HG03025 (cell line): ENCODE data around the gene ALDH9A1.

Experiments used
- ATAC-seq: cut with Tn5 transposase; IDR thresholded peaks from one replicate; pipeline ENCODE4 v1.9.1; 2021; ENCODE audit warnings: mild to moderate bottlenecking, moderate library complexity; ENCODE audit not compliant: unreplicated experiment, low FRiP score

Gene ALDH9A1

DNA sequence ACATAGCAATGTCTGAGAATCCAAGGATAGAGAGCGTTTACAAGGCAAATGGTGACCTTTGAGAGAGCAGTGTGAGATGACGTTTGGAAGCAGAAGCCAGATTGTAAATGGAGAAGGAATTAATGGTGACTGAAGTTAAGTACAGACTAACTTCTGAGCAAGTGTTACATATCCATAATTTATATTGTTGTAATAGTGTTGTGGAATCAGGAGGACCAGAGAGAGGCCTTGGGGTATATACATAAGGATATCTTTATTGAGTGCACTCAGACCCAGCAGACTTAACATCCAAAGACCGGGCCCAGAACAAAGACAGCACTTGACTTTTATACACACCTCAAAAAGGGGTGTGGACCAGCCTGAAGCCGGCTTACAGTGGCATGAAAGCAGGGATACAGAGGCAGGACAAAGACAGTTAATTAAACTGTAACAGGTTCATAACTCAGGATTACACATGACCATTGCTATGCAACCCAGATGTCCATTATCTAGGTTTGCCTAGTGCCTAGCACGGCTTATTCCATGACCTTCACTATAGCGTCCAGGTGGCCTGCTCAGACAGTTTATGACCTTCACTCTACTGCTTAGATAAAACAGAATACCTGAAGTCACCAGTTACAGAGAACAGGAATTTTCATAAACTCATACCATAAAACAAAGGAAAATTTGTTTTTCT lies 70.1 kb downstream of the ALDH9A1 start:
- ATAC-seq = no peak

DNA sequence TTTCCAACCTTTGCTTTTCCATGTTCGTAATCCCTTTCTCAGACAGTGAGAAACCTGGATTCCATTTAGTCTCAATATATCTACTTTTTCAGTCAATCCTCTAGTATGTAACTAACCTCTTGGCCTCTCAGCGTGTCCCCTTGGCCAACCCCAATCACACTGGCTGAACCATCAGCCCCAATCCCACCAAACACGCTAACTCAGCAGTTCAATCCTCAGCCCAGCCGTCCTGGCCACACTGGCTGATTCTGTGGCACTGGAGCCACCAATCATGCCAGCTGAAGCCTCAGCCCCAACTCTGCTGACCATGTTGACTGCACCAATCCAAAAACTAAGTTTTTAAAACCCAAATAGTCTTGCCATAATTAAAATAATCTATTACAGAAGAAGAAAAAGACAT lies 73.9 kb downstream of the ALDH9A1 start:
- no peak for ATAC-seq

DNA sequence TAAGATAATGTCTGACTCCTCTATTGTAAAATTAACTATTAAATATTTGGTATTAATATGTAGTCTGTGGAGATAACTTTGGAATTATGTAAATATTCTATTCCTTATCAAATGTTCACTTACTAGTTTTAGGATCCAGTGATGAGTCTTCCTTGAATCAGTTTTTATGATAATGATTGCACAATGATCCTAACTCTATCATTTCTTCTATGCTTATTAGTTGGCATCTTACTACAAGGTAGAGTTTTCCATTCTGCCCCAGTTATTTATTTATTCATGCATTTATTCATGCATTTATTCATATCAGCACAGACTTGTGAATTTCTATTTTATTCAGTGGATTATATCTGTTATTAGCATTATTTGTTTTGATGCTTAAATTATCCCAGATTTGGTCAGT lies 74.7 kb downstream of the ALDH9A1 start:
- no peak for ATAC-seq

DNA sequence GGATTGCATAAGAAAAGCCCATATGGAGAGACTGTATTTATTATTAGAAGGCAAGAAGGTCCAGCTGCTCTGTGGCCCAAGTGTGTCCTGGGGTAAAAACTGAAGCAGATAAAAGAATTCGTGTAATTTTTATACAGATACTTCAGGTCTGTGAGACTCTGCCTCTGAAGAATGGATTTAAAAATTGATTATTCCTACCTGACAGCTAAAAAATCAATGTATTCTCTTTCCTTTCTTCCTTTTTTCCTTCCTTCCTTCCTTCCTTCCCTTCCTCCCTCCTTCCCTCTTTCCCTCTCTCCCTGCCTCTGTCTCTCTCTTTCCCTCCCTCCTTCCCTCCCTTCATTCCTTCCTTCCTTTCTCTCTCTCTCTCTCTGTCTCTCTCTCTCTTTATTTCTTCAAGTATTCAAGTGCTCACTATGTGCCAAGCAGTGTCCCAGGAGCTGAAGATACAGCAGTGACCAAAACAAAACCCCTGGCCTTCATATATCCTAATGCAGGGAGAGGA lies 78.7 kb downstream of the ALDH9A1 start:
- ATAC-seq = no peak

DNA sequence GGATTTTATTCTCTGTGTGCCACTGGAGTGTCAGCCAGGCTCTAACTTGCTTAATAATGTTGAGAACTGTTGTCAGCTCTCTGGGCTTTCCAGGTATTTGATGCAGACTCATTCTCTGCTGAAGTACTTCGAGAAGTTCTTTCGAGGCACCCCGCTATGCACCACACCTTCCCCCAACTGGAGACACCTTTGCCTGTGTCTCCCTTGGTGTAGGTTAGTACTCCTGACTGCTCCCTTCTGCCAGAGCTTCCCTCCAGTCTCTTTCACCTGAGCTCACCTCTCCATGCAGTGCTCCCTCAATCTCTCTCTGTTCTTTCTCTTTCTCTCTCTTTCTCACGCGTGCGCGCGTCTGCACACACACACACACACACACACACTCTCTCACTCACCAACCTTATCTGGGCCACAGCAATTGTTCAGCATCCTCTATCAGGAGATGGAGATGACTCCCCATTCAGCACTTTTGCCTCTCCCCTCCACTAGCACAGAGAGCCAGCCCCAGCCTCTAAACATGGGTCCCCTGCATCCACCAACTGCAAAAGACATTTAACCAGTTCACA lies 81.3 kb downstream of the ALDH9A1 start:
- no peak for ATAC-seq

DNA sequence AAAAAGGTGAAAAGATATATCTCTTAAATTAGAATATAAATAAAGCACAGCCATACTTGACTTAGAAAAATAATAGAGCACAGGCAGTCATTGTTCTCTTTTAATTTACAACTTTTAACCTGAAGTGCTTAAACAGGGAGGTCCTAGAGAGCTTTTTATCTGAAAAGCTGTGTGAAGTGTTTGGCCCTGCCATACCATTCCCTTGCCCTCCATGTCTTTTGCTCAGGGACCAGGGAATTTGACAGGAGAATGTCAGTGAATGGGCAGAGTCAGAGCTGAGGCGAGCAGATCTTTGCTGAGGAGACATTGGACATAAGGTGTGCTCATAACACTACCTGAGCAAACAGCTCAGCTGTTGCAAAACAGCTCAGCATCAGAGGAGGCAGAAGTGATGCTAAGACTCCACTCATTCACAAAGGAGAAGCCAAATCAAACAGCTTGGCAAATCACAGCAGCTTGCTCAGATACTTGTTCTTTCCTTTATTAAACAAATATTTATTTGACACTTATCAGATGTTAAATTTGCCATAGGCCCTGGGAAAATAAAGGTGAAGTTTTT lies 82.2 kb downstream of the ALDH9A1 start:
- ATAC-seq = no peak
